Right cardiac atrium (tissue), 5 donors: ENCODE results near the gene DUS3L. TPM values are rescaled to one million over a fixed set of nuclear protein-coding genes. Genes with fewer than 3 reads are reported as not detected.

ENCODE experiments used
- ATAC-seq, 2 donors: fragments of 200-7000 bp; cut with Tn5 transposase; one replicate each; pipeline versions ENCODE4 v1.8.0 to v1.9.1; 2020; ENCODE audit warnings: moderate library complexity in 2 of 2, mild to moderate bottlenecking in 1 of 2
- DNase-seq, 3 donors: peaks; one replicate each; pipeline ENCODE4 v3.0.0-alpha.2; 2020
- H3K27ac ChIP-seq: one replicate; pipeline ENCODE4 v1.5.1; 2013; ENCODE audit warnings: mild to moderate bottlenecking, low read length, control low read depth, moderate library complexity
- H3K27me3 ChIP-seq: one replicate; pipeline ENCODE4 v1.6.1; 2013; ENCODE audit not compliant: control insufficient read depth, insufficient read depth
- H3K4me1 ChIP-seq: one replicate; pipeline ENCODE4 v1.6.1; 2013; ENCODE audit warnings: low read length; ENCODE audit not compliant: control insufficient read depth, insufficient read depth
- H3K4me3 ChIP-seq: one replicate; pipeline ENCODE4 v1.5.1; 2013; ENCODE audit warnings: low read length, control low read depth
- H3K9me3 ChIP-seq: one replicate; pipeline ENCODE4 v1.6.1; 2013; ENCODE audit warnings: low read length; ENCODE audit not compliant: control insufficient read depth
- WGBS: extraction: QIAGEN DNeasy Blood & Tissue Kit; methylation state at CpG from one replicate; pipeline ENCODE4 v1.1.7; 2013; 5-methylcytosine and 5-hydroxymethylcytosine counted together
- intact Hi-C, 4 donors: fragments of 100-400 bp; cut with DNase I; formaldehyde crosslinking; loops; one replicate each; pipeline versions ENCODE4 v1.11.0 to v1.14.0; 2022 to 2023
- polyA plus RNA-seq: library from polyadenylated mRNA; stranded (reverse); fragments of 200-250 nt; gene quantifications from one replicate; pipeline ENCODE4 v1.2.3, GENCODE V29; 2013
- total RNA-seq, 4 donors: library from RNA; stranded (reverse); fragmentation: NEBNext Ultra II Directional; extraction: Animal tissue kit (Norgen Biotek cat#: 25700); gene quantifications; one replicate each; pipeline ENCODE4 v1.2.1, GENCODE V29; 2021
- donor health status: healthy with polysubstance abuse.
- donor health status: DM: no; HTN: yes; CAD: no.
- donor health status: DM: no; HTN: no; CAD: no.
- donor health status: DM: no; HTN: yes; CAD: no; lungs with severe emphysema.
- donor health status: DM: yes; HTN: yes; CAD: no.

DUS3L gene
- total and polyA plus RNA-seq, 5 donors = 15.5 to 27.3 (median 17.1) TPM

DNA sequence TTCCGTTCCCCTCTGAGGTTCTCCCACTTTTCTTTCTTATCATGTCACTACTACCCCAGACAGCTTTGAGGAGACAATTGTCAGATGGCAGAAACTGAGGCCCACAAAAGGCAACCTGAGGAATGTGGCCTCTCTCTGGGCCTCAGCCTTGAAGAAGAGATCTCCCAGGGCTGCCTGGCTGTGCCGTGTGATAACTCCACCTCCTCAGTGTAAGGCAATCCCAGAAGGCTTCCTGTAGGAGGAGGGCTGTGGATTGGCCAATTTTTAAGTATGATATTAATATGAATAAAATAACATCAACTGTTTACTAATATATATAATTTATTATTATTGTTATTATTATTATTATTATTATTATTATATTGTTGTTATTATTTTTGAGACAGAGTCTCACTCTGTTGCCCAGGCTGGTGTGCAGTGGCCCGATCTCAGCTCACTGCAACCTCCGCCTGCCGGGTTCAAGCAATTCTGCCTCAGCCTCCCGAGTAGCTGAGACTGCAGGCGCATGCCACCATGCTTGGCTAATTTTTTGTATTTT lies 4.5 kb upstream of the DUS3L start:
- DNase-seq = no peak
- Histone ChIP-seq H3K27ac (no peak overlapping the region), H3K4me3 (no peak overlapping the region), H3K9me3 (no peaks in the 10 kb centered on the region), H3K27me3 (no peaks in the 10 kb centered on the region), H3K4me1 (no peaks in the 10 kb centered on the region)
- no peak for ATAC-seq
- WGBS = 90% methylated on average over 7 of the region's 7 CpGs
- intact Hi-C loops = no loop called here

DNA sequence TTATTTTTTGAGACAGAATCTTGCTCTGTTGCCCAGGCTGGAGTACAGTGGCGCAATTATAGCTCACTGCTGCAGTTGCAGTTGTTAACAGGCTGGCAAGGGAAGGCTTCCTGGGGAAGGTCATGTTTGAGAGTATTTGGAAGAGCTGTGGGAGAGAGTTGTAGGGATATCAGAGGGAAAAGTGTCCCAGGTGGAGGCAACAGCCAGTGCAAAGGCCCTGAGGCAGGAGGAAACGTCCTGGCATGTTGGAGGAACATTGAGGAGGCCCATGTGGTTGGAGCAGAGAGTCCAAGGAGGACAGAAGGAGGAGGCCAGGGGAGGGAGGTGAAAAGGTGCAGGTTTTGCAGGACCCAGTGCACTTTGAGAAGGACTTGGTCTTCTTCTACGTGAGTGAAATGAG lies 2.2 kb upstream of the DUS3L start:
- H3K27me3 ChIP-seq = no peaks in the 10 kb centered on the region
- H3K4me3 ChIP-seq = no peak overlapping the region
- no peak for DNase-seq
- H3K9me3 ChIP-seq = no peaks in the 10 kb centered on the region
- H3K4me1 ChIP-seq = no peaks in the 10 kb centered on the region
- no peak overlapping the region for H3K27ac ChIP-seq
- intact Hi-C loops = no loop called here
- 90% methylated on average over 3 of the region's 3 CpGs for WGBS
- ATAC-seq = no peak

DNA sequence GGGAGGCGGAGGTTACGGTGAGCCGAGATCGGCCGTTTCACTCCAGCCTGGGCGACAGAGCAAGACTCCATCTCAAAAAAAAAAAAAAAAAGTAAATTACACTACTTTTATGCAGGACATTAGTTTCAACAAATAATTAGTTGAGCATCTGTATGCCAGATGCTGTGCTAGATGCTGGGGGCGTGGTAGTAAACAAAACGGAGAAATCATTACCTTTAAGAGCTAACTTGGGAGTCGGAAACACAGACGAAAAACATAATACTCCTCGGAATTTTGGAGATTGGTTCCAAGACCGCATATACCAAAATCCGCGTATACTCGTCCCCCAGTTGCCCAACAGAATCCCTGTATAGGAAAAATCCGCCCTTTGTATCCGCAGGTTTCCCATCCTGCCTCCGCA lies 1.3 kb upstream of the DUS3L start:
- Histone ChIP-seq H3K4me1 (no peaks in the 10 kb centered on the region), H3K27me3 (no peaks in the 10 kb centered on the region), H3K4me3 (no peak overlapping the region), H3K27ac (no peak overlapping the region), H3K9me3 (no peaks in the 10 kb centered on the region)
- DNase-seq (no peak), ATAC-seq (no peak)
- intact Hi-C loops = no loop called here
- WGBS = 96% methylated on average over 18 of the region's 18 CpGs

DNA sequence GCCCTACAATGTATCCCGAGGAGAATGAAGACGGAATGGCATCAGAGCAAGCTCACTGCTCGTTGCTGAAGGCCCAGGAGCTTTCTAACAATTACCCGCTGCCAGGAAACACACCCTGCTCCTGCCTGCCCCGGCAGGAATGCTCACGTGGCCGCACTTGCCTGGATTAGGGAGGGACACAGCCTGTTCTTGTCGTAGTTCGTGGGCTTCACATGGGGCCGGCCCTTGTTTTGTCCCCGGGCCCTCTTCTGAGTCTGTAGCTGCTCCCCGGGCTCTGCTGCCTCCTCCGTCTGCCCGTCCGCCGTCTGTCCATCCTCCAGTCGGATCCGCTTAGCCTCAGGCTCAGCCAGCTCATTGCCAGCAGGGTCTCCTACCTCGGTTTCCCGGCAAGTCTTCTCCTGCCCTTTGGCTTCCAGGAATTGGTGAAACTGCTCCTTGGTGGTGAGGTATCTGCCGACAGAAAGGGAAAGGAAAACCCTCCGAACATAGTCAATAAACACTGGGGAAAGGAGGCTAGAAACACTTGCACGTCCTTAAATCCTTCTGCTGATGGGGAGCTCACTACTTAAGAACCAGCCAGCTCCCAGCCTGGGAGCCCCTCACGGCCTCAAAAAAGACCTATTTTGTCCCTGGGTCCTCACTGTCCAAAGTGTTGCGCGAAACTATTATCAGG lies 941 bp downstream of the DUS3L start:
- Histone ChIP-seq H3K27ac (no peak overlapping the region), H3K4me3 (peak overlapping the region; percentile 36), H3K9me3 (no peaks in the 10 kb centered on the region), H3K27me3 (no peaks in the 10 kb centered on the region), H3K4me1 (no peaks in the 10 kb centered on the region)
- WGBS = 76% methylated on average over 26 of the region's 26 CpGs
- intact Hi-C loops = no loop called here
- ATAC-seq (no peak), DNase-seq (peak in 1 of 3 donors; percentile 21)

DNA sequence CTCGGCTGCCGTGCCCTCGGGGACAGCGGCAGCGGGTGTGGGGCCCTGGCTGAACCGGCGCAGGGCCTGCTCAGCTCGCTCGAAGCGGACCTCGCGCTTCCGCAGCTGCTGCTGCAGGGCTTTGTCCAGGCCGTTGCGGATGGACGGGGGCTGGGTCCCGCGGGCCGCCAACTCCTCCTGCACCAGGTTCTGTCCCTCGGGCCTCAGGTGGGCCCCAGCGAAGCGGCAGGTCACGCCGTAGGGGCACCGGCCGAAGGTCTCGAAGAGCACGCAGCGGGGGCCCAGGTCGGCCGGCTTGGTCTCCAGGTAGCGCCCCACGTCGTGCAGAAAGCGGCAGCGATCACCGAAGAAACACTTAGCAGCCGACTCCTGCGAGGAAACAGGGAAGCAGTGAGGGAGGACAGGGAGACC lies 1.6 kb downstream of the DUS3L start:
- 95% methylated on average over 39 of the region's 39 CpGs for WGBS
- H3K27me3 ChIP-seq = no peaks in the 10 kb centered on the region
- DNase-seq (peak in 2 of 3 donors; percentile 21 to 62), ATAC-seq (no peak)
- intact Hi-C loops = no loop called here
- no peak overlapping the region for H3K4me3 ChIP-seq
- no peak overlapping the region for H3K27ac ChIP-seq
- H3K4me1 ChIP-seq = no peaks in the 10 kb centered on the region
- no peaks in the 10 kb centered on the region for H3K9me3 ChIP-seq

DNA sequence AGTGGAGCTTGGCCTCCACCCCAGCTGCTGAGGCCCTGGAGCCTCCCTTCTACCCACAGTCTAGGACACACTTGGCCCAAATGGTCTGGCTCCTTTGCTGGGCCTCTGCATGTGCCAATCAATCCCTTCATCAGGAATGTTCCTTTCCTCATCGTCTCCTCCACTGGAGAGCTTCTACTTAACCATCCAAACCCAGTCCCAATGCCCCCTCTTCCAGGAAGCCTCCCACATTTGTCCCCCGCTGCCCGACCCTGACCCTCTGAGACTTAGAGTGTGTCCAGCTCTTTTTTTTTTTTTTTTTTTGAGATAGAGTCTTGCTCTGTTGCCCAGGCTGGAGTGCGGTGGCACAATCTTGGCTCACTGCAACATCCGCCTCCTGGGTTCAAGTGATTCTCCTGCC lies 2.5 kb downstream of the DUS3L start:
- intact Hi-C loops = no loop called here
- Histone ChIP-seq H3K4me1 (no peaks in the 10 kb centered on the region), H3K27me3 (no peaks in the 10 kb centered on the region), H3K9me3 (no peaks in the 10 kb centered on the region), H3K27ac (no peak overlapping the region), H3K4me3 (no peak overlapping the region)
- 85% methylated on average over 5 of the region's 5 CpGs for WGBS
- no peak for ATAC-seq
- no peak for DNase-seq

DNA sequence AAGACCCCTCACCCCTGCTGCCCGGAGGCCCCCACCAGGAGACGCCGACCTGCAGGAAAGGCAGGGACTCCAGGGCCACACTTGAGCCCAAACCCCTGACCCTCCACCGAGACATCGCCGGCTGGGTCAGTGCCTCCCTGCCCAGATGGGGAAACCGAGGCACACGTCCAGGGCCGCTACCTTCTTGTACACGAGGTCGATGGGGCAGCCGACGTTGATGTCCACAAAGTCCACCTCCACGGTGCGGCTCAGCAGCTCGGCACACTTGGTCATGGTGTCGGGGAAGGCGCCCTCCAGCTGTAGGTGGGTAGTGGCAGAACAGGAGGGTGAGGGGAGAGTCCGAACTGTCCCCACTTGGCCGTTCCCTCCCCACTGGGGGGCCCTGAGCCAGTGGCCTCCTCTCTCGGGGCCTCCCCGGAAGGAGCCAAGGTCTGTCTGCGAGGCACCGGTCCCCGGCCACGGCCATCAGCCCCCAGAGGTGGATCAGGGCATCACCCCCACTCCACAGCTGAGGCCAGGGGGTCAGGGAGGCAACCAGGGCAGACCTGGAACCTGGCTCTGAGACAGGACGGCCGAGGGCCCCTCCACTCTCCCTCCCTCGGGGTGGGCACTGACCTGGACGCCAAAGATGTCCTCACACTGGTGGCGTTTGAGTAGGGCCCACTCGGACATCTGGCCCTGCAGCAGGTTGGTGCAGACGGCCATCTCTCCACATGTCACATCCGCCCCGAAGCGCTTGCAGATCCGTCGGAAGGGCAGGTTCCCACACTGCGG lies 3.4 kb downstream of the DUS3L start:
- Histone ChIP-seq H3K27ac (no peak overlapping the region), H3K9me3 (no peaks in the 10 kb centered on the region), H3K27me3 (no peaks in the 10 kb centered on the region), H3K4me3 (no peak overlapping the region), H3K4me1 (no peaks in the 10 kb centered on the region)
- ATAC-seq = no peak
- DNase-seq = peak in 1 of 3 donors; percentile 21
- intact Hi-C loops = no loop called here
- WGBS = 90% methylated on average over 39 of the region's 39 CpGs

DNA sequence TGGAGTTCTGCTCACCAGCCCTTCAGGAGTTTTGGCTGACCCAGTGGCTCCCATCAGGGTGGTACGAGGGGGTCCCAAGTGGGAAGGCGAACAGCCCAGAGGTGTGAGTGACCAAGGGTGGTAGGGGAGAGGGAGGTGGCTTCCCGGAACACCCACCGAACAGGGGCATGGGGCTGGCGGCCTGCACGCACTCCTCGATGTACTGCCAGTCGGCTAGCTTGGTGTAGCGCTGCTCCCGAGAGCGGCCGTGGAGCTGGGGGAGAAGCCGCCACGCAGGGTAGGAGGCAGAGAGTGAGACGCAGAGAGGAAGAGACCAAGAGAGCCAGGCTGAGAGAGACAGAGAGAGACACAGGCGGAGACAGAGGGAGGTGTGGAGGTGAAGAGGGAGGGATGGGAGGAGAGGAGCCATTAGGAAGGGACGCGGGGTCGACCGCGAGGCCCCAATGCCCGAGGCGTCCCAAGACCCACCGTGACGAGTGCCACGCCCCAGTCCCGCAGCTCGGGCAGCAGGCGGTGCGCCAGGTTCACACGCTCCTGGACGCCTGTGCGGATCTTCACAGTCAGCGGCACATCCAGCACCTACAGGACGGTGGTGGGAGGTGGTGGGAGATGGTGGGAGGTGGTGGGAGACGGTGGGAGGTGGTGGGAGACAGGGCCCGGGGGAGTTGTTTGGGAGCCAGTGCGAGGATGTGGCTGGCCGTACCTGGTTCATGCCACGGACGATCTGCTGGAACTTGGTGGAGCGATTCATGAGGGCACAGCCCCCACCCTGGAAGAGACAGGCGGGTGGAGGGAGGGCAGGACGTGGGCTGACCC lies 4.2 kb downstream of the DUS3L start:
- intact Hi-C loops = no loop called here
- ATAC-seq (no peak), DNase-seq (no peak)
- H3K4me1 ChIP-seq = no peaks in the 10 kb centered on the region
- H3K27ac ChIP-seq = no peak overlapping the region
- H3K9me3 ChIP-seq = no peaks in the 10 kb centered on the region
- no peak overlapping the region for H3K4me3 ChIP-seq
- 89% methylated on average over 44 of the region's 44 CpGs for WGBS
- H3K27me3 ChIP-seq = no peaks in the 10 kb centered on the region

DNA sequence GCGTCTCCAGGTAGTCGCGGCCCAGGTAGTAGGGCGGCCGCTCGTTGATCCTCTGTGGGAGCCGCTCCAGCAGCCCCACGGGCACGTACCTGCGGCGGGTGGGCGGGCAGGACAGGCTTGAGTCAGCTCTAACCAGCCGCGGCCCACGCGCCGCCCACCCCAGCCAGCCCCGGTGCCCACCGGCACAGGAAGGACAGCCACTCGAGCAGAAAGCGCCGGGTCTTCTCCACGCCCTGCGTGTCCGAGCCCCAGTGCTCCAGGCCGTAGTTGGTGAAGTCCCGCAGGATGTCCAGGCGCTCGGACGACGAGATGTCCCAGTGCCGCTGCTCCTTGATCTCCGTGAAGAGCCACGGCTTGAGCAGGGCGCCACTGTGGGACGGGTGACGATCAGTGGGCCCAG lies 5.5 kb downstream of the DUS3L start:
- Histone ChIP-seq H3K4me1 (no peaks in the 10 kb centered on the region), H3K27ac (no peak overlapping the region), H3K27me3 (no peaks in the 10 kb centered on the region), H3K4me3 (no peak overlapping the region), H3K9me3 (no peaks in the 10 kb centered on the region)
- 94% methylated on average over 37 of the region's 37 CpGs for WGBS
- ATAC-seq (no peak), DNase-seq (no peak)
- intact Hi-C loops = no loop called here

DNA sequence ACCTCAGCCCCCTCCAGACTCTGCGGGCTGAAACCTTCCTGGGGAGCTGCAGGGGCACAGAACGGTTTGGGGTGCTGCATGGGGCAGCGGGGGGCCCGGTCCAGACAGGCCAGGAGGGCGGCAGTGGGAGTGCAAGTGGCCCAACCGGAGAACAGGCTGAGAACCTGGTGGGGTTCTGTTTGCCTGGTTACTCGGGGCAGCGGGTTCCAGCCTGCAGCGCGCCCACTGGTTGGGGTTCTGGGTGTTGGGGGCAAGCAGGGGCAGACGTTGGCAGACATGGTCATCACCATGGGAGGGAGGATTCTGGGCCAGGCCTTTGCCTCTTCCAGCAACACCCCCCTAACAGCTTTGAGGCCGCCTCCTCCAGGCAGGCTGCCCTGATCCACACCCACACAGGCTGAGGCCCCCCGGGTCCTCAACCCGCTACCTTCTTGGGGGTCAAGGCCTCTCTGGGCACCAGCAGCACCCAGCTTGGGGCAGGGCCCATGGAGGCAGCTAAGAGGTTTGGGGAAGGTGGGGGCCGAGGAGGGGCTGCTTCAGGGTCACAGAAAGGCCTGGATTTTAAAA lies 6.3 kb downstream of the DUS3L start, which contains the start of gene PRR22:
Gene PRR22 (minus strand): TSS at position 166 of the 567 bp plus-strand sequence. CDS start 86 bp downstream, at position 80.
- H3K4me3 ChIP-seq = no peak within 1 kb of the TSS
- no peak for DNase-seq
- H3K4me1 ChIP-seq = no peaks in the 10 kb centered on the region
- no peak within 1 kb of the TSS for H3K27ac ChIP-seq
- intact Hi-C loops = no loop called here
- H3K27me3 ChIP-seq = no peaks in the 10 kb centered on the region
- ATAC-seq = no peak
- 89% methylated on average over 15 of the region's 15 CpGs for WGBS
- no peaks in the 10 kb centered on the region for H3K9me3 ChIP-seq
